Prostate gland (tissue), 2 donors: ENCODE results near the gene VAMP4. TPM values are rescaled to one million over a fixed set of nuclear protein-coding genes. Genes with fewer than 3 reads are reported as not detected.

Experiments
- DNase-seq: peaks from one replicate; pipeline ENCODE4 v3.0.0-alpha.2; 2019; ENCODE audit warnings: low spot score
- H3K27ac ChIP-seq, 2 donors: fragments of 200-600 bp; sonication (generic); 2 replicates each; pipeline ENCODE4 v1.5.1; 2017 to 2019
- H3K27me3 ChIP-seq: fragments of 200-600 bp; sonication (generic); replicated peaks from 2 replicates; pipeline ENCODE4 v1.5.1; 2019; ENCODE audit not compliant: insufficient read depth
- H3K36me3 ChIP-seq, 2 donors: fragments of 200-600 bp; sonication (generic); 1 replicate in 1 of 2; 2 replicates in 1 of 2; pipeline versions ENCODE4 v1.5.1 to v1.8.1; 2017 to 2019
- H3K4me1 ChIP-seq: fragments of 200-600 bp; sonication (generic); replicated peaks from 2 replicates; pipeline ENCODE4 v1.5.1; 2019
- H3K4me3 ChIP-seq, 2 donors: fragments of 200-600 bp; sonication (generic); 2 replicates each; pipeline ENCODE4 v1.5.1; 2017 to 2019
- H3K9me3 ChIP-seq: fragments of 200-600 bp; sonication (generic); 2 replicates; pipeline ENCODE4 v1.5.1; 2017
- POLR2A ChIP-seq: fragments of 450-650 bp; IDR thresholded peaks from one replicate; pipeline ENCODE4 v1.6.1; 2016; ENCODE audit warnings: antibody characterized with exemption, mild to moderate bottlenecking
- POLR2AphosphoS5 ChIP-seq: sonication (generic); formaldehyde crosslinking; IDR thresholded peaks from one replicate; pipeline ENCODE4 v1.6.1; 2017; ENCODE audit warnings: antibody characterized with exemption
- WGBS: methylation state at CpG from one replicate; pipeline ENCODE4 v1.1.5; 2018; 5-methylcytosine and 5-hydroxymethylcytosine counted together
- intact Hi-C: fragments of 100-400 bp; cut with DNase I; formaldehyde crosslinking; loops from one replicate; pipeline ENCODE4 v1.14.2; 2022
- total RNA-seq, 2 donors: library from RNA; depleted of rRNA; stranded (reverse); fragments of >200 nt; gene quantifications; one replicate each; pipeline ENCODE4 v1.1.0, GENCODE V29; 2016
- TF ChIP-seq, protein P1 (sequence below), 4 experiments: fragments of 200-600 bp in 2 of 4; fragments of 450-650 bp in 2 of 4; sonication (generic) in 2 of 4; IDR thresholded peaks; 1 replicate in 3 of 4; 2 replicates in 1 of 4; pipeline ENCODE4 v1.5.1; 2016 to 2019; ENCODE audit warnings: antibody characterized with exemption in 4 of 4, mild to moderate bottlenecking in 2 of 4, moderate library complexity in 2 of 4

Gene VAMP4
- total RNA-seq, 2 donors from 2014 or later, result 8.2 to 17.2 TPM

- H3K4me3 ChIP-seq, result no peak overlapping the region
- TF ChIP-seq POLR2A (no peak), POLR2AphosphoS5 (no peak)
- TF ChIP-seq, protein P1, sequence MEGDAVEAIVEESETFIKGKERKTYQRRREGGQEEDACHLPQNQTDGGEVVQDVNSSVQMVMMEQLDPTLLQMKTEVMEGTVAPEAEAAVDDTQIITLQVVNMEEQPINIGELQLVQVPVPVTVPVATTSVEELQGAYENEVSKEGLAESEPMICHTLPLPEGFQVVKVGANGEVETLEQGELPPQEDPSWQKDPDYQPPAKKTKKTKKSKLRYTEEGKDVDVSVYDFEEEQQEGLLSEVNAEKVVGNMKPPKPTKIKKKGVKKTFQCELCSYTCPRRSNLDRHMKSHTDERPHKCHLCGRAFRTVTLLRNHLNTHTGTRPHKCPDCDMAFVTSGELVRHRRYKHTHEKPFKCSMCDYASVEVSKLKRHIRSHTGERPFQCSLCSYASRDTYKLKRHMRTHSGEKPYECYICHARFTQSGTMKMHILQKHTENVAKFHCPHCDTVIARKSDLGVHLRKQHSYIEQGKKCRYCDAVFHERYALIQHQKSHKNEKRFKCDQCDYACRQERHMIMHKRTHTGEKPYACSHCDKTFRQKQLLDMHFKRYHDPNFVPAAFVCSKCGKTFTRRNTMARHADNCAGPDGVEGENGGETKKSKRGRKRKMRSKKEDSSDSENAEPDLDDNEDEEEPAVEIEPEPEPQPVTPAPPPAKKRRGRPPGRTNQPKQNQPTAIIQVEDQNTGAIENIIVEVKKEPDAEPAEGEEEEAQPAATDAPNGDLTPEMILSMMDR (IDR thresholded peaks at IDR 0.05), result no peak
- no peaks in the 10 kb centered on the region for H3K36me3 ChIP-seq
- H3K27me3 ChIP-seq, result no peaks in the 10 kb centered on the region
- H3K27ac ChIP-seq, result no peak overlapping the region
- H3K9me3 ChIP-seq, result no peaks in the 10 kb centered on the region
- DNase-seq, result no peak
- intact Hi-C loops, result no loop called here
- 65% methylated on average over 3 of the region's 3 CpGs for WGBS
- H3K4me1 ChIP-seq, result no peaks in the 10 kb centered on the region
Observed at GRCh38 chr1:171748651-171749050, 6.8 kb upstream of the VAMP4 start.

DNA sequence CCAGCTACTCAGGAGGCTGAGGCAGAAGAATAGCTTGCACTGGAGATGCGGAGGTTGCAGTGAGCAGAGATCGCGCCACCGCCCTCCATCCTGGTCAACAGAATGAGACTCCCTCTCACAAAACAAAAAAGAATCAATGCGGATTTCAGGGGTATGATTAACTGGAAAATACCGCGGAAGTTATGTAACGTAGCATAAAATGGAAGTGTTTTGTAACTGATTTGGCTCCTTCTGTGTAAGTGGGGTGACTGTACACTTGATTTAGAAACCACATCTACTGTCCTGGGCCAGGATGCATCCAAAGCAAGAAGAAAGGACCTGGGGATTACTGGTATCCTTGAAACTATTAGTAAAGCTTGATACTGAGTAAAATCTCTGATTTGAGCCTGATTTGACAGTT, 3.1 kb upstream of the VAMP4 start:
- H3K27me3 ChIP-seq, result no peaks in the 10 kb centered on the region
- H3K9me3 ChIP-seq, result no peaks in the 10 kb centered on the region
- no peaks in the 10 kb centered on the region for H3K4me1 ChIP-seq
- no peak overlapping the region for H3K4me3 ChIP-seq
- WGBS, result 98% methylated on average over 8 of the region's 8 CpGs
- no peak overlapping the region for H3K27ac ChIP-seq
- intact Hi-C loops, result no loop called here
- no peak for DNase-seq
- no peaks in the 10 kb centered on the region for H3K36me3 ChIP-seq
- TF ChIP-seq POLR2AphosphoS5 (no peak), POLR2A (no peak)
- TF ChIP-seq, protein P1 (IDR thresholded peaks at IDR 0.05), result no peak

GRCh38 chr1:171743081-171743870, 1.4 kb upstream of the VAMP4 start:
- Histone ChIP-seq H3K27ac (peak overlapping the region; percentile 95 to 96), H3K4me3 (peak overlapping the region; percentile 82 to 91), H3K4me1 (no peaks in the 10 kb centered on the region), H3K36me3 (no peaks in the 10 kb centered on the region), H3K27me3 (no peaks in the 10 kb centered on the region), H3K9me3 (no peaks in the 10 kb centered on the region)
- no peak for TF ChIP-seq POLR2AphosphoS5
- TF ChIP-seq POLR2A, result no peak
- TF ChIP-seq, protein P1 (IDR thresholded peaks at IDR 0.05), result no peak
- intact Hi-C loops, result loop anchor here (2.0 kb wide), 1 partner anchor 38 kb away; the partner anchor contains the start of gene METTL13
- DNase-seq, result peak; percentile 14
- WGBS, result 17% methylated on average over 8 of the region's 8 CpGs

- Histone ChIP-seq H3K36me3 (no peaks in the 10 kb centered on the region), H3K4me1 (no peaks in the 10 kb centered on the region), H3K9me3 (no peaks in the 10 kb centered on the region), H3K27me3 (no peaks in the 10 kb centered on the region), H3K27ac (peak overlapping the region; percentile 95 to 96), H3K4me3 (peak overlapping the region; percentile 82 to 91)
- peak; percentile 59 for DNase-seq
- intact Hi-C loops, result loop anchor here (2.0 kb wide), 1 partner anchor 38 kb away; the partner anchor contains the start of gene METTL13
- TF ChIP-seq POLR2AphosphoS5 (no peak), POLR2A (no peak)
- TF ChIP-seq, protein P1 (IDR thresholded peaks at IDR 0.05), result peak in 1 of 4 experiments; percentile 7
- under 1% methylated on average over 14 of the region's 14 CpGs for WGBS
Observed at GRCh38 chr1:171742577-171742922, 685 bp upstream of the VAMP4 start.
